ENCODE measurements around the gene KRTAP9-7.
"Not testable (repeated sequence)": the region's sequence is repeated elsewhere in the genome, so short reads cannot be mapped to it uniquely, and the experiment has no call there.

KRTAP9-7 gene

GRCh38 chr17:41258406-41258805 lies 17.1 kb upstream of the KRTAP9-7 start:
- Histone ChIP-seq H3K27me3 (ENCODE audit: control insufficient read depth, insufficient read depth, low read length) (no peaks in the 10 kb centered on the region), H3K36me3 (ENCODE audit: control insufficient read depth, insufficient read depth, low read length) (no peaks in the 10 kb centered on the region), H3K9ac (no peak overlapping the region), H2AFZ (no peak overlapping the region), H3K27ac (no peak overlapping the region), H3K4me2 (ENCODE audit: low read length) (no peak overlapping the region), H3K9me3 (ENCODE audit: control insufficient read depth, low read length) (no peaks in the 10 kb centered on the region), H3K79me2 (no peaks in the 10 kb centered on the region), H3K4me3 (ENCODE audit: low read depth, low read length) (no peak overlapping the region), H3K4me1 (no peaks in the 10 kb centered on the region)
- no peak for TF ChIP-seq CTCF (IDR thresholded peaks at IDR 0.05)

- Histone ChIP-seq H3K4me2 (ENCODE audit: low read length) (no peak overlapping the region), H3K9ac (no peak overlapping the region), H2AFZ (no peak overlapping the region), H3K27ac (no peak overlapping the region), H3K79me2 (no peaks in the 10 kb centered on the region), H3K36me3 (ENCODE audit: control insufficient read depth, insufficient read depth, low read length) (no peaks in the 10 kb centered on the region), H3K27me3 (ENCODE audit: control insufficient read depth, insufficient read depth, low read length) (no peaks in the 10 kb centered on the region), H3K4me1 (no peaks in the 10 kb centered on the region), H3K9me3 (ENCODE audit: control insufficient read depth, low read length) (no peaks in the 10 kb centered on the region), H3K4me3 (ENCODE audit: low read depth, low read length) (no peak overlapping the region)
- TF ChIP-seq CTCF (IDR thresholded peaks at IDR 0.05): no peak
Observed at GRCh38 chr17:41263212-41263611, 12.3 kb upstream of the KRTAP9-7 start.

GRCh38 chr17:41264599-41264998 lies 10.9 kb upstream of the KRTAP9-7 start:
- Histone ChIP-seq H2AFZ (no peak overlapping the region), H3K9me3 (ENCODE audit: control insufficient read depth, low read length) (no peaks in the 10 kb centered on the region), H3K4me1 (no peaks in the 10 kb centered on the region), H3K4me3 (ENCODE audit: low read depth, low read length) (no peak overlapping the region), H3K4me2 (ENCODE audit: low read length) (no peak overlapping the region), H3K27ac (no peak overlapping the region), H3K36me3 (ENCODE audit: control insufficient read depth, insufficient read depth, low read length) (no peaks in the 10 kb centered on the region), H3K79me2 (no peaks in the 10 kb centered on the region), H3K27me3 (ENCODE audit: control insufficient read depth, insufficient read depth, low read length) (no peaks in the 10 kb centered on the region), H3K9ac (no peak overlapping the region)
- no peak for TF ChIP-seq CTCF (IDR thresholded peaks at IDR 0.05)

- TF ChIP-seq CTCF (IDR thresholded peaks at IDR 0.05): no peak
- no peaks in the 10 kb centered on the region for H3K4me1 ChIP-seq
- no peak within 1 kb of the TSS for H3K4me3 ChIP-seq (ENCODE audit: low read depth, low read length)
- H3K27ac ChIP-seq: no peak within 1 kb of the TSS
- no peak within 1 kb of the TSS for H3K4me2 ChIP-seq (ENCODE audit: low read length)
- H3K9ac ChIP-seq: no peak within 1 kb of the TSS
- H2AFZ ChIP-seq: no peak within 1 kb of the TSS
- H3K79me2 ChIP-seq: no peaks in the 10 kb centered on the region
- no peaks in the 10 kb centered on the region for H3K36me3 ChIP-seq (ENCODE audit: control insufficient read depth, insufficient read depth, low read length)
- no peaks in the 10 kb centered on the region for H3K9me3 ChIP-seq (ENCODE audit: control insufficient read depth, low read length)
- no peaks in the 10 kb centered on the region for H3K27me3 ChIP-seq (ENCODE audit: control insufficient read depth, insufficient read depth, low read length)
Observed at GRCh38 chr17:41265078-41265477, 10.4 kb upstream of the KRTAP9-7 start, which contains the start of gene KRTAP9-6. Gene KRTAP9-6 (plus strand): TSS chr17:41265378. CDS start chr17:41265378, 0 bp downstream.

- H3K4me3 ChIP-seq (ENCODE audit: low read depth, low read length): no peak overlapping the region
- no peaks in the 10 kb centered on the region for H3K9me3 ChIP-seq (ENCODE audit: control insufficient read depth, low read length)
- no peak overlapping the region for H3K27ac ChIP-seq
- no peak overlapping the region for H2AFZ ChIP-seq
- no peaks in the 10 kb centered on the region for H3K27me3 ChIP-seq (ENCODE audit: control insufficient read depth, insufficient read depth, low read length)
- no peaks in the 10 kb centered on the region for H3K4me1 ChIP-seq
- no peak overlapping the region for H3K9ac ChIP-seq
- no peaks in the 10 kb centered on the region for H3K79me2 ChIP-seq
- no peaks in the 10 kb centered on the region for H3K36me3 ChIP-seq (ENCODE audit: control insufficient read depth, insufficient read depth, low read length)
- TF ChIP-seq CTCF (IDR thresholded peaks at IDR 0.05): no peak
- H3K4me2 ChIP-seq (ENCODE audit: low read length): no peak overlapping the region
Observed at GRCh38 chr17:41267711-41268110, 7.8 kb upstream of the KRTAP9-7 start.

- H3K27me3 ChIP-seq (ENCODE audit: control insufficient read depth, insufficient read depth, low read length); H3K27ac ChIP-seq: not testable (repeated sequence)
Observed at GRCh38 chr17:41271323-41271722, 4.2 kb upstream of the KRTAP9-7 start.

More at GRCh38 chr17:41271323-41271722, 4.2 kb upstream of the KRTAP9-7 start:
- not testable (repeated sequence) for H3K9me3 ChIP-seq (ENCODE audit: control insufficient read depth, low read length); H3K36me3 ChIP-seq (ENCODE audit: control insufficient read depth, insufficient read depth, low read length); H3K4me3 ChIP-seq (ENCODE audit: low read depth, low read length); H3K9ac ChIP-seq; H2AFZ ChIP-seq; H3K4me2 ChIP-seq (ENCODE audit: low read length); H3K79me2 ChIP-seq; H3K4me1 ChIP-seq

Measured in parathyroid adenoma (tissue), 2 donors.